Endothelial cell of umbilical vein (primary cell): ENCODE measurements around the gene SPATA32. TPM values are rescaled to one million over a fixed set of nuclear protein-coding genes. Genes with fewer than 3 reads are reported as not detected.

Source experiments
- BruUV-seq: library from RNA; stranded (reverse); fragments of 400-500 nt; replicated peaks from 2 replicates; lab custom pipeline; 2021; lab: Mats Ljungman, UMichigan
- CTCF ChIA-PET: fragments of 300-600, 350-600 bp; sonication (Branson Sonifier 250); formaldehyde crosslinking; loops from one replicate; lab custom pipeline; 2021; ENCODE audit warnings: antibody characterized with exemption, inconsistent platforms; lab: Charles Lee
- POLR2A ChIA-PET: fragments of 300-600, 350-600 bp; sonication (Branson Sonifier 250); formaldehyde crosslinking; loops from one replicate; lab custom pipeline; 2021; ENCODE audit warnings: antibody characterized with exemption, inconsistent platforms; lab: Charles Lee
- DNase-seq: peaks from one replicate; pipeline ENCODE4 v3.0.0-alpha.2; 2011; ENCODE audit warnings: low read depth, low spot score
- FAIRE-seq: peaks from 2 replicates; lab custom pipeline; 2011; peaks lifted over from hg19 to GRCh38; lab: Jason Lieb, UNC
- H2AFZ ChIP-seq: 2 replicates; pipeline ENCODE4 v1.6.0; 2012; ENCODE audit warnings: low read depth, low read length, control low read depth, inconsistent platforms
- H3K27ac ChIP-seq: 2 replicates; pipeline ENCODE4 v1.5.1; 2011; ENCODE audit warnings: low read depth, mild to moderate bottlenecking, control low read depth, low read length, moderate library complexity; ENCODE audit not compliant: insufficient read depth
- H3K27me3 ChIP-seq, 2 experiments: 2 replicates each; pipeline versions ENCODE4 v1.6.0 to v1.6.1; 2011; ENCODE audit warnings: low read length in 2 of 2, mixed read lengths in 1 of 2; ENCODE audit not compliant: control insufficient read depth in 2 of 2, insufficient read depth in 2 of 2
- H3K36me3 ChIP-seq, 2 experiments: 2 replicates in 1 of 2; 3 replicates in 1 of 2; pipeline ENCODE4 v1.5.1; 2011; ENCODE audit warnings: low read length in 2 of 2, mild to moderate bottlenecking in 1 of 2, moderate library complexity in 1 of 2; ENCODE audit not compliant: control insufficient read depth in 2 of 2, insufficient read depth in 2 of 2; ENCODE audit errors: extremely low read depth in 1 of 2
- H3K4me1 ChIP-seq: 3 replicates; pipeline ENCODE4 v1.5.1; 2011; ENCODE audit warnings: mild to moderate bottlenecking, low read length; ENCODE audit not compliant: control insufficient read depth, insufficient read depth; ENCODE audit errors: extremely low read depth
- H3K4me2 ChIP-seq: 2 replicates; pipeline ENCODE4 v1.6.1; 2011; ENCODE audit warnings: low read length, control low read depth, mixed read lengths; ENCODE audit not compliant: insufficient read depth
- H3K4me3 ChIP-seq, 3 experiments: fragments of 200-600 bp in 1 of 3; sonication (generic), shearing (Covaris generic) in 1 of 3; replicated peaks in 1 of 3; 2 replicates each; pipeline ENCODE4 v1.5.1; 2011 to 2016; ENCODE audit warnings: control low read depth in 3 of 3, low read length in 3 of 3, mild to moderate bottlenecking in 2 of 3, inconsistent platforms in 1 of 3, low read depth in 1 of 3, moderate library complexity in 1 of 3; ENCODE audit not compliant: insufficient read depth in 1 of 3
- H3K79me2 ChIP-seq: 2 replicates; pipeline ENCODE4 v1.6.0; 2012; ENCODE audit warnings: low read length, inconsistent platforms; ENCODE audit not compliant: control insufficient read depth, insufficient read depth
- H3K9ac ChIP-seq: replicated peaks from 2 replicates; pipeline ENCODE3; 2011; ENCODE audit warnings: low read length, control low read depth; ENCODE audit not compliant: insufficient read depth; ENCODE audit errors: extremely low read depth
- H3K9me1 ChIP-seq: replicated peaks from 3 replicates; pipeline ENCODE4 v1.6.0; 2011; ENCODE audit warnings: mild to moderate bottlenecking, low read length; ENCODE audit not compliant: control insufficient read depth, insufficient read depth; ENCODE audit errors: extremely low read depth
- H3K9me3 ChIP-seq: replicated peaks from 2 replicates; pipeline ENCODE4 v1.5.1; 2012; ENCODE audit warnings: low read length, inconsistent platforms; ENCODE audit not compliant: control insufficient read depth, insufficient read depth
- H4K20me1 ChIP-seq: replicated peaks from 2 replicates; pipeline ENCODE3; 2011; ENCODE audit warnings: mild to moderate bottlenecking, low read length; ENCODE audit not compliant: control insufficient read depth, insufficient read depth; ENCODE audit errors: extremely low read depth
- CTCF ChIP-seq, 2 donors: IDR thresholded peaks; 1 replicate in 1 of 2; 2 replicates in 1 of 2; pipeline ENCODE4 v1.5.1; 2011; ENCODE audit warnings: low read length in 2 of 2, mild to moderate bottlenecking in 2 of 2, moderate library complexity in 2 of 2, control low read depth in 1 of 2, inconsistent platforms in 1 of 2, low read depth in 1 of 2; ENCODE audit not compliant: insufficient read depth in 1 of 2; ENCODE audit errors: extremely low read depth in 1 of 2
- GATA2 ChIP-seq: IDR thresholded peaks from 2 replicates; pipeline ENCODE4 v1.7.0; 2011; ENCODE audit warnings: low read depth, mild to moderate bottlenecking, moderate library complexity, mixed read lengths, low read length; ENCODE audit not compliant: insufficient read length, insufficient read depth
- JUN ChIP-seq: IDR thresholded peaks from 2 replicates; pipeline ENCODE4 v1.6.1; 2011; ENCODE audit warnings: borderline replicate concordance, low read depth; ENCODE audit not compliant: insufficient read length, insufficient read depth
- MAX ChIP-seq: IDR thresholded peaks from 2 replicates; pipeline ENCODE4 v1.6.1; 2011; ENCODE audit not compliant: insufficient read depth, insufficient read length
- MYC ChIP-seq: IDR thresholded peaks from one replicate; pipeline ENCODE4 v1.6.1; 2011; ENCODE audit warnings: mild to moderate bottlenecking, low read depth, low read length
- POLR2AphosphoS5 ChIP-seq: IDR thresholded peaks from 2 replicates; pipeline ENCODE4 v1.6.1; 2012; ENCODE audit warnings: low read depth, mild to moderate bottlenecking, control low read depth, low read length, moderate library complexity; ENCODE audit not compliant: insufficient read depth
- dilution Hi-C: fragments of 300-500 bp; cut with MboI; formaldehyde crosslinking; loops from one replicate; pipeline ENCODE4 v1.15.0; 2019; ENCODE audit warnings: low sequenced_read_pairs; ENCODE audit not compliant: extremely low pct_ligation_motif_present
- intact Hi-C: fragments of 100-400 bp; cut with micrococcal nuclease; formaldehyde crosslinking; loops from one replicate; pipeline ENCODE4 v1.10.0; 2022
- polyA plus RNA-seq, 4 experiments: library from polyadenylated mRNA; depleted of rRNA in 3 of 4; stranded (reverse) in 3 of 4; unstranded in 1 of 4; fragments of >200 nt; gene quantifications; 2 replicates each; pipeline versions ENCODE4 v1.2.1 to v1.2.3, GENCODE V29; 2011 to 2012; ENCODE audit warnings: missing spikeins in 1 of 4
- total RNA-seq: library from RNA; stranded (reverse); gene quantifications from 2 replicates; pipeline ENCODE4 v1.2.3, GENCODE V29; 2021

SPATA32 gene
- total and polyA plus RNA-seq, 2 donors (not counting 3 experiments of a cell fraction or from before 2014, with no cell fraction given), result not detected

GRCh38 chr17:45224671-45225050, 37.2 kb downstream of the SPATA32 start:
- Histone ChIP-seq H2AFZ (no peak overlapping the region), H3K4me2 (no peak overlapping the region), H3K27ac (no peak overlapping the region), H3K9me1 (no peaks in the 10 kb centered on the region), H3K79me2 (no peaks in the 10 kb centered on the region), H3K4me1 (peaks cover 8% of the 10 kb centered on the region), H3K27me3 (peaks cover 9 to 21% of the 10 kb centered on the region in 2 experiments), H3K9ac (no peak overlapping the region), H3K4me3 (no peak overlapping the region), H3K36me3 (no peaks in the 10 kb centered on the region), H4K20me1 (no peaks in the 10 kb centered on the region), H3K9me3 (no peaks in the 10 kb centered on the region)
- ChIA-PET POLR2A (no interaction called here), CTCF (no interaction called here)
- FAIRE-seq (no peak), DNase-seq (no peak)
- intact Hi-C loops, result no loop called here
- dilution Hi-C loops, result no loop called here
- TF ChIP-seq CTCF (IDR thresholded peaks at IDR 0.05; ENCODE audit: extremely low read depth in 1 of 2, insufficient read depth in 1 of 2, low read depth in 1 of 2, low read length in 2 of 2), result no peak
- TF ChIP-seq POLR2AphosphoS5, result no peak
- no peak for TF ChIP-seq GATA2
- no peak for TF ChIP-seq JUN
- no peak for TF ChIP-seq MAX
- no peak for TF ChIP-seq MYC
- no TSS peak for BruUV-seq
